HG02678 (cell line): ENCODE data around the gene PPP1R3A.

Experiments used
- ATAC-seq: cut with Tn5 transposase; IDR thresholded peaks from one replicate; pipeline ENCODE4 v1.9.1; 2021; ENCODE audit warnings: mild to moderate bottlenecking, moderate library complexity; ENCODE audit not compliant: unreplicated experiment

PPP1R3A gene

GRCh38 chr7:113880559-113880958, 38.2 kb downstream of the PPP1R3A start:
- ATAC-seq = no peak

DNA sequence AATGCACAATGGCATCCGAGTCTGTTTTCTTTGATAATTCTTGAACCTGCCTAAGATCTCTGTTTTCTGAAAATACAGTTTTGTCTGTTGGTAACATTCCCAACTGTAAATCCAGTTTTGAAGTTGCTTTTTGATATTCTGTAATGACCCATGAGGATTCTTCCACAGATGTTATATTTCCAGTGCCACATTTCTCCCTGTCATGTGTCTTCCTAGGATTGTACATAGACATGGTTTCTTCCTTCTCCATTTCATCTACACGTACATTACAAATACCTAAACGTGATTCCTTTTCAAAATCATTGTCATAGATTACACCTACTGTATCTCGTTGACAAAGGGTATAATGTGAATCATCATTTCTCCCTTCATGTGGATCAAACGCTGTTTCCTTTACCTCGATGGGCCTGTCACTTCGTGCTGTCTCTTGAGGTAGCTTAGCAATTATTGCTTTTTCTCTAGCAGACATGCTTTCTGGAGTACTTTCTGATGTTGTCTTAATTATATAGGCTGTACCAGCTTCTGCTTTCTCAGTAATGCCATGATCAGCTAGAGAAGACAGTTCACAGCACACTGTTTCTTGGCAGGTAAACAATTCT, 40.3 kb downstream of the PPP1R3A start:
- no peak for ATAC-seq

DNA sequence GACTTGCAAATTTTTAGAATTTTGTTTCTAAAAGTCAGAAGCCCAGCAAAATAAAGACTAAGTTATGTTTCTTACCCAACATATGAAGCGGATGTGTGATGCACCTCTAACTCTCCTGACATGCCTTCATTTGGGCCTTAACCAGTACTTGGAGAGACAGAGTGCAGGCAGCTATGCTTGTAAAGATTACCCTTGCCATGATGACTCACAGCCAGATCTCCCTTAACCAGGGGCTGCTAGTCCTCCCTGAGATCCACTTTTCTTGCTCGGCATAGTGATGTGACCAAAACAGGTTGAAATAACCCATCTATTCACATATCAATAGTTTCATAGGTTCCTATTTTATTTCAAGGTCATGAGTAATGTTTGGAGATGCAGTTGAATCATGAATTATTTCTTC, 43.6 kb downstream of the PPP1R3A start:
- no peak for ATAC-seq

DNA sequence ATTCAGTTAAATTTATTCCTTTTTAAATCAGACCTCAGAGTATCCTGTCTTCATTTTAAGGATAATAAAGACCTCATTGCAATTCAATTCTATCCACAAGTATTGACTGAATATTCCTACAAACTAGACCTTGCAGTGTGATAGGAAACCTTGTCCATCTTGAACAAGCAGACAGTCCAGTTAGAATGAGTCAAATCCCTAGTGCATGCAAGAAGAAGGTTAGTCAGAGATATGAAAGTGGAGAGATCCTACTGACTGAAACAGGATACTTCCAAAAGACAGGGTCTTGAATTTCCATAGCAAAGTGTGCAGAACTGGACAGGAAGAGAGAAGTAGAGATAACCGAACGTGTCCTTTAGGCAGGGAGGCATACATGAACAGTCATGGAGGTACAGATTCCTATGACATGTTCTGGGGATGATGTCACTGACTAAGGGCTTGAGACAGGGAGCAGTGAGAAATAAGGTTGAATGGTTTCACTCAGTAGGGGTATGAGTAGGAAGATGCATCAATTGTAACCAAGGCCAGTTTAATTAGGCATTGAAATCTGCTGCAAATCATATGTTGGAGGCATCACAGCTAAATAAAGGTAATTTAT, 45.2 kb downstream of the PPP1R3A start:
- ATAC-seq = no peak

- no peak for ATAC-seq
These were observed 45.8 kb downstream of the PPP1R3A start for GRCh38 chr7:113872981-113873380.

DNA sequence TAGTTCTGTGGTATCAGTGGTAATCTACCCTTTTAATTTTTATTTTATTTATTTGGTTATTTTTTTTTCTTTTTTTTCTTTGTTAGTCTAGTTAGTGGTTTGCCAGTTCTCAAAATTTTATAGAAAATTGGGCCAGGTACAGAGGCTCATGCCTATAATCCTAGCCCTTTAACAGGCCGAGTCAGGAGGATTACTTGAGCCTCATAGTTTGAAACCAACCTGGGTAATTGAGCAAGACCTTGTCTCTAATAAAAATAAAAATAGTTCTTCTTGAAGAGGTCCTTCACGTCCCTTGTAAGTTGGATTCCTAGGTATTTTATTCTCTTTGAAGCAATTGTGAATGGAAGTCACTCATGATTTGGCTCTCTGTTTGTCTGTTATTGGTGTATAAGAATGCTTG, 51.5 kb downstream of the PPP1R3A start:
- no peak for ATAC-seq

DNA sequence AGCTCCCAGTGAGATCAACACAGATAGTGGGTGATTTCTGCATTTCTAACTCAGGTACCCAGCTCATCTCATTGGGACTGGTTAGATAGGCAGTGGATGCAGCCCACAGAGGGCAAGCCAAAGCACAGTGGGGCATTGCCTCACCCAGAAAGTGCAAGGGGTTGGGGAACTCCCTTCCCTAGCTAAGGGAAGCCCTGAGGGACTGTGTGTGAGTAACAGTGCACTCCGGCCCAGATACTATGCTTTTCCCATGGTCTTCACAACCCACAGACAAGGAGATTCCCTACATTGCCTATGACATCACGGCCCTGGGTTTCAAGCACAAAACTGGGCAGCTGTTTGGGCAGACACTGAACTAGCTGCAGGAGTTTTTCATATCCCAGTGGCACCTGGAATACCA, 62.8 kb downstream of the PPP1R3A start:
- ATAC-seq = no peak

GRCh38 chr7:113840954-113841353, 77.9 kb downstream of the PPP1R3A start:
- ATAC-seq = no peak

DNA sequence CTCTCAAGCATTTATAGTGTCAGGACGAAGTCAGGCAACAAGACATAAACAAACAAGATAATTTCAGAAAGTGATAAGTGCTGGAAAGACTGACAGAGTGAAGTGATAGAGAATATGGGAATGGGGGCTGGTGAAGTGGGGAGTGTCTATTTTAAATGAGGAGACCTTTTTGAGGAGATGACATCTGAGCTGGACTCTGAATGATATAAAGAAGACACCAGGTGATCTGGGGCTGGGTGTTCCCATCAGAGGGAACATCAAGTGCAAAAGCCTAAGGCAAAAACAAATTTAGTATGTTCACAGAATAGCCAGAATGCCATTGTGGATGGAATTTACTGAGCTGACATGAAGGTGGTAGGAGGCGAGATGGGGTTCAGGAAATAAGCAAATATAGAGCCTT, 83.4 kb downstream of the PPP1R3A start:
- no peak for ATAC-seq

GRCh38 chr7:113832196-113832745, 86.5 kb downstream of the PPP1R3A start:
- ATAC-seq = no peak

- ATAC-seq = no peak
These were observed 87.3 kb downstream of the PPP1R3A start for GRCh38 chr7:113831556-113831955.

GRCh38 chr7:113828581-113828980, 90.2 kb downstream of the PPP1R3A start:
- ATAC-seq = no peak
